Karpas-422 (cell line): ENCODE results near the gene NASP. TPM values are rescaled to one million over a fixed set of nuclear protein-coding genes. Genes with fewer than 3 reads are reported as not detected.

ENCODE experiments used
- DNase-seq: peaks from one replicate; pipeline ENCODE4 v3.0.0-alpha.2; 2015
- H2AFZ ChIP-seq: fragments of 200-600 bp; sonication (generic); 2 replicates; pipeline ENCODE4 v1.6.1; 2014; ENCODE audit warnings: antibody characterized with exemption, low read length, mixed read lengths
- H3K27ac ChIP-seq: fragments of 200-600 bp; sonication (generic); 2 replicates; pipeline ENCODE4 v1.5.1; 2014; ENCODE audit warnings: mild to moderate bottlenecking, low read length, moderate library complexity
- H3K27me3 ChIP-seq: fragments of 200-600 bp; sonication (generic); 2 replicates; pipeline ENCODE4 v1.6.1; 2014; ENCODE audit warnings: low read length, mixed read lengths
- H3K36me3 ChIP-seq: fragments of 200-600 bp; sonication (generic); 2 replicates; pipeline ENCODE4 v1.6.1; 2014; ENCODE audit warnings: low read length, mixed read lengths; ENCODE audit not compliant: insufficient read depth
- H3K4me1 ChIP-seq: fragments of 200-600 bp; sonication (generic); 2 replicates; pipeline ENCODE4 v1.6.1; 2014; ENCODE audit warnings: mild to moderate bottlenecking, low read length, mixed read lengths
- H3K4me2 ChIP-seq: fragments of 200-600 bp; sonication (generic); 2 replicates; pipeline ENCODE4 v1.6.1; 2014; ENCODE audit warnings: low read length, low read depth, mild to moderate bottlenecking; ENCODE audit not compliant: poor library complexity, severe bottlenecking
- H3K4me3 ChIP-seq: fragments of 200-600 bp; sonication (generic); 2 replicates; pipeline ENCODE4 v1.5.1; 2014; ENCODE audit warnings: mild to moderate bottlenecking, antibody characterized with exemption, low read length, mixed read lengths
- H3K79me2 ChIP-seq: fragments of 200-600 bp; sonication (generic); 2 replicates; pipeline ENCODE4 v1.6.1; 2014; ENCODE audit warnings: mild to moderate bottlenecking, low read length, mixed read lengths
- H3K9ac ChIP-seq: fragments of 200-600 bp; sonication (generic); 2 replicates; pipeline ENCODE4 v1.6.0; 2014; ENCODE audit warnings: low read length
- H3K9me2 ChIP-seq: fragments of 200-600 bp; sonication (generic), shearing (Covaris generic); replicated peaks from 2 replicates; pipeline ENCODE4 v1.6.0; 2014; ENCODE audit warnings: mild to moderate bottlenecking, low read length, moderate library complexity; ENCODE audit not compliant: insufficient read depth
- H3K9me3 ChIP-seq: fragments of 300-700, 200-600 bp; sonication (generic); 2 replicates; pipeline ENCODE4 v1.6.1; 2014; ENCODE audit warnings: low read length, mixed read lengths
- H4K20me1 ChIP-seq: fragments of 200-600 bp; sonication (generic); 2 replicates; pipeline ENCODE4 v1.6.1; 2014; ENCODE audit warnings: mild to moderate bottlenecking, antibody characterized with exemption, low read length, low read depth; ENCODE audit not compliant: insufficient read depth
- total RNA-seq: library from RNA; depleted of rRNA; stranded (reverse); fragments of >200 nt; shearing (Covaris generic); gene quantifications from 2 replicates; pipeline ENCODE4 v1.2.3, GENCODE V29; 2014; ENCODE audit warnings: low replicate concordance

Gene NASP
- total RNA-seq, 1 experiment from 2014 or later: 61.8 TPM

GRCh38 chr1:45617618-45618017 is 33.8 kb downstream of the NASP start:
- Histone ChIP-seq H3K36me3 (peaks cover 34% of the 10 kb centered on the region), H3K27ac (no peak overlapping the region), H4K20me1 (peaks cover 38% of the 10 kb centered on the region), H3K9me3 (no peaks in the 10 kb centered on the region), H3K27me3 (no peaks in the 10 kb centered on the region), H3K9me2 (no peaks in the 10 kb centered on the region), H3K79me2 (peaks cover 9% of the 10 kb centered on the region), H3K4me2 (no peak overlapping the region), H3K4me1 (peaks cover 21% of the 10 kb centered on the region), H3K4me3 (no peak overlapping the region), H2AFZ (no peak overlapping the region), H3K9ac (no peak overlapping the region)
- no peak for DNase-seq

- Histone ChIP-seq H3K27me3 (no peaks in the 10 kb centered on the region), H3K36me3 (peaks cover 27% of the 10 kb centered on the region), H3K4me2 (no peak overlapping the region), H4K20me1 (peaks cover 29% of the 10 kb centered on the region), H3K4me3 (no peak overlapping the region), H3K4me1 (peaks cover 21% of the 10 kb centered on the region), H3K9me3 (no peaks in the 10 kb centered on the region), H3K9me2 (no peaks in the 10 kb centered on the region), H3K27ac (no peak overlapping the region), H3K79me2 (peaks cover 9% of the 10 kb centered on the region; the same call in 1 of the 2 replicates), H3K9ac (no peak overlapping the region), H2AFZ (no peak overlapping the region)
- no peak for DNase-seq
Measured at GRCh38 chr1:45619149-45619921, 35.5 kb downstream of the NASP start.

GRCh38 chr1:45620588-45621500 is 37.0 kb downstream of the NASP start:
- Histone ChIP-seq H3K9me2 (no peaks in the 10 kb centered on the region), H3K27me3 (no peaks in the 10 kb centered on the region), H4K20me1 (peaks cover 17% of the 10 kb centered on the region), H3K9ac (no peak overlapping the region), H3K4me3 (no peak overlapping the region), H3K79me2 (peaks cover 3% of the 10 kb centered on the region; the same call in 1 of the 2 replicates), H3K4me2 (no peak overlapping the region), H3K4me1 (peaks cover 9% of the 10 kb centered on the region), H3K9me3 (no peaks in the 10 kb centered on the region), H3K27ac (no peak overlapping the region), H3K36me3 (peaks cover 21% of the 10 kb centered on the region), H2AFZ (no peak overlapping the region)
- no peak for DNase-seq

- no peaks in the 10 kb centered on the region for H3K9me2 ChIP-seq
- no peak overlapping the region for H3K27ac ChIP-seq
- no peak overlapping the region for H2AFZ ChIP-seq
- DNase-seq: no peak
- H3K4me3 ChIP-seq: no peak overlapping the region
- H3K9ac ChIP-seq: no peak overlapping the region
- peaks cover 2% of the 10 kb centered on the region for H3K4me1 ChIP-seq
- H3K4me2 ChIP-seq: no peak overlapping the region
- H3K9me3 ChIP-seq: no peaks in the 10 kb centered on the region
- H3K27me3 ChIP-seq: no peaks in the 10 kb centered on the region
- H3K79me2 ChIP-seq: peaks cover 2% of the 10 kb centered on the region; the same call in 1 of the 2 replicates
- H3K36me3 ChIP-seq: peaks cover 19% of the 10 kb centered on the region
- H4K20me1 ChIP-seq: peaks cover 13% of the 10 kb centered on the region
Measured at GRCh38 chr1:45621501-45621836, 37.6 kb downstream of the NASP start.

GRCh38 chr1:45621895-45622523 is 38.2 kb downstream of the NASP start:
- H3K9ac ChIP-seq: no peak overlapping the region
- H3K36me3 ChIP-seq: peaks cover 15% of the 10 kb centered on the region

GRCh38 chr1:45622524-45623394 is 38.9 kb downstream of the NASP start:
- no peak for DNase-seq
- no peak overlapping the region for H3K27ac ChIP-seq
- no peaks in the 10 kb centered on the region for H3K27me3 ChIP-seq
- no peaks in the 10 kb centered on the region for H3K4me1 ChIP-seq
- no peak overlapping the region for H3K4me2 ChIP-seq
- no peak overlapping the region for H2AFZ ChIP-seq
- H3K79me2 ChIP-seq: peaks cover under 1% of the 10 kb centered on the region; the same call in 1 of the 2 replicates
- peaks cover 15% of the 10 kb centered on the region; the same call in 1 of the 2 replicates for H3K36me3 ChIP-seq
- H3K9ac ChIP-seq: no peak overlapping the region
- H3K4me3 ChIP-seq: no peak overlapping the region
- 0 out of 2 replicates have a peak, but pooled peaks cover 3% of the 10 kb centered on the region for H4K20me1 ChIP-seq
- no peaks in the 10 kb centered on the region for H3K9me2 ChIP-seq
- no peaks in the 10 kb centered on the region for H3K9me3 ChIP-seq

More at GRCh38 chr1:45621895-45622523, 38.2 kb downstream of the NASP start:
- Histone ChIP-seq H3K27me3 (no peaks in the 10 kb centered on the region), H2AFZ (no peak overlapping the region), H3K4me2 (no peak overlapping the region), H3K9me2 (no peaks in the 10 kb centered on the region), H3K4me3 (no peak overlapping the region), H3K9me3 (no peaks in the 10 kb centered on the region), H3K79me2 (no peaks in the 10 kb centered on the region; the same call in 1 of the 2 replicates), H3K27ac (no peak overlapping the region), H4K20me1 (peaks cover 8% of the 10 kb centered on the region), H3K4me1 (no peaks in the 10 kb centered on the region)
- no peak for DNase-seq

- H4K20me1 ChIP-seq: no peaks in the 10 kb centered on the region
- no peak within 1 kb of the TSS for H3K4me3 ChIP-seq
- H3K27ac ChIP-seq: no peak within 1 kb of the TSS
- no peaks in the 10 kb centered on the region for H3K9me2 ChIP-seq
- H3K79me2 ChIP-seq: peaks cover 6% of the 10 kb centered on the region; the same call in 1 of the 2 replicates
- H3K36me3 ChIP-seq: peaks cover 23% of the 10 kb centered on the region
- H3K4me1 ChIP-seq: no peaks in the 10 kb centered on the region
- DNase-seq: no peak
- H3K9ac ChIP-seq: no peak within 1 kb of the TSS
- no peak within 1 kb of the TSS for H3K4me2 ChIP-seq
- H2AFZ ChIP-seq: no peak within 1 kb of the TSS
- H3K9me3 ChIP-seq: no peaks in the 10 kb centered on the region
- H3K27me3 ChIP-seq: no peaks in the 10 kb centered on the region
Measured at GRCh38 chr1:45623972-45624371, 40.1 kb downstream of the NASP start, which contains the start of gene CCDC17. Gene CCDC17, minus strand, starts transcription at chr1:45624054. Its CDS starts 145 bp downstream, at chr1:45623909.
